GM12891 (cell line): ENCODE results near the gene ZBTB32.

Experiments used
- PAX5 ChIP-seq: IDR thresholded peaks from 2 replicates; pipeline ENCODE4 v1.6.1; 2011; ENCODE audit warnings: low read length, moderate library complexity, mild to moderate bottlenecking; ENCODE audit not compliant: insufficient read depth, severe bottlenecking
- POLR2A ChIP-seq: IDR thresholded peaks from 2 replicates; pipeline ENCODE4 v1.6.1; 2011; ENCODE audit warnings: low read depth, low read length, control low read depth
- POLR2AphosphoS5 ChIP-seq: IDR thresholded peaks from 2 replicates; pipeline ENCODE4 v1.6.1; 2011; ENCODE audit warnings: low read depth, low read length, control low read depth
- POU2F2 ChIP-seq: IDR thresholded peaks from 2 replicates; pipeline ENCODE4 v1.6.1; 2011; ENCODE audit warnings: low read depth, mild to moderate bottlenecking, control low read depth, low read length, moderate library complexity
- SPI1 ChIP-seq: IDR thresholded peaks from 2 replicates; pipeline ENCODE4 v1.6.1; 2011; ENCODE audit warnings: low read depth, low read length, control low read depth
- TAF1 ChIP-seq: IDR thresholded peaks from 2 replicates; pipeline ENCODE4 v1.6.1; 2011; ENCODE audit warnings: low read depth, low read length, control low read depth

- TF ChIP-seq POLR2A = no peak
- no peak for TF ChIP-seq TAF1
- 0 out of 2 replicates have a peak, but pooled peaks have one; percentile 7 for TF ChIP-seq POLR2AphosphoS5
- no peak for TF ChIP-seq POU2F2
- no peak for TF ChIP-seq SPI1
- no peak for TF ChIP-seq PAX5
These were observed 35.1 kb downstream of the ZBTB32 start for GRCh38 chr19:35739275-35740107.
